C4-2B (cell line): Measurements from ENCODE around the gene DMAP1.
"Not testable (repeated sequence)": the region's sequence is repeated elsewhere in the genome, so short reads cannot be mapped to it uniquely, and the experiment has no call there.

Experiments used
- H3K27ac ChIP-seq: fragments of 450-650 bp; 2 replicates; pipeline ENCODE4 v1.5.1; 2017
- CTCF ChIP-seq: fragments of 450-650 bp; conservative IDR thresholded peaks from 2 replicates; pipeline ENCODE4 v1.5.1; 2017; ENCODE audit warnings: mild to moderate bottlenecking
- ZFX ChIP-seq: fragments of 450-650 bp; IDR thresholded peaks from 2 replicates; pipeline ENCODE4 v1.6.1; 2017

The DMAP1 gene, protein sequence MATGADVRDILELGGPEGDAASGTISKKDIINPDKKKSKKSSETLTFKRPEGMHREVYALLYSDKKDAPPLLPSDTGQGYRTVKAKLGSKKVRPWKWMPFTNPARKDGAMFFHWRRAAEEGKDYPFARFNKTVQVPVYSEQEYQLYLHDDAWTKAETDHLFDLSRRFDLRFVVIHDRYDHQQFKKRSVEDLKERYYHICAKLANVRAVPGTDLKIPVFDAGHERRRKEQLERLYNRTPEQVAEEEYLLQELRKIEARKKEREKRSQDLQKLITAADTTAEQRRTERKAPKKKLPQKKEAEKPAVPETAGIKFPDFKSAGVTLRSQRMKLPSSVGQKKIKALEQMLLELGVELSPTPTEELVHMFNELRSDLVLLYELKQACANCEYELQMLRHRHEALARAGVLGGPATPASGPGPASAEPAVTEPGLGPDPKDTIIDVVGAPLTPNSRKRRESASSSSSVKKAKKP

GRCh38 chr1:44213222-44214112, at the start of gene DMAP1:
TSS of gene DMAP1 (plus strand) at chr1:44213471. CDS start at chr1:44213754, 283 bp downstream.
- TF ChIP-seq ZFX (no peak), CTCF (no peak)
- peak within 1 kb of the TSS; percentile 71 for H3K27ac ChIP-seq

DNA sequence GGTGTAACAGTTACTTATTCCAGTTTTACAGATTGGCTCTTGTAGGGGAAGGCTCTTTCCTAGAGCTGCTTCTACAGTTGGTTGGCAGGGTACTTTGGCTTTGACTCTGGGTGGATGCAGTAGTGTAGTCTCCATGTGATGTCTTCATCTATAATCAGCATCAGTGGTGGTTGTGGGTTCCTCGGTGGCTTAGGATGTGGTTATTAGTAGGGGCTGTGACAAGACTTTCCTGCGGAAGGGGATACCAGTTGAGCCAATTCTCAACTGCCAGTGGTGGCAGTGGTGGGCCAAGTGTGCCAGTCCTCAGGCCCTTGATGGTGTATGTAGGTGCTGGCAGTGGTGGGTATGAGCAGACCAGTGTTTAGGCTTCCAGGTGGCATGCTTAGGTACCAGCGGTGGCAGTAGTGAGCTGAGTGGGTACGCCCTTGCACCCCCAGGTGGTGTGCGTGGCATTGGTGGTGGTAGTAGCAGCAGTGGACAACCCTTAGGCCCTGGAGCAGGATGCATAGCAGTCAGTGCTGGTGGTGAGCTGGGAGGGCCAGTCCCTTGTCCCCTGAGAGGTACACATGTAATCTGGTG, 44.7 kb upstream of the DMAP1 start:
- H3K27ac ChIP-seq, result no peak overlapping the region
- no peak for TF ChIP-seq ZFX
- TF ChIP-seq CTCF, result no peak

GRCh38 chr1:44170281-44170823, 42.9 kb upstream of the DMAP1 start:
- no peak overlapping the region for H3K27ac ChIP-seq
- TF ChIP-seq ZFX (no peak), CTCF (no peak; the same call in none of the 2 replicates)

GRCh38 chr1:44174630-44175029, 38.6 kb upstream of the DMAP1 start:
- TF ChIP-seq CTCF (no peak), ZFX (no peak)
- H3K27ac ChIP-seq, result no peak overlapping the region

DNA sequence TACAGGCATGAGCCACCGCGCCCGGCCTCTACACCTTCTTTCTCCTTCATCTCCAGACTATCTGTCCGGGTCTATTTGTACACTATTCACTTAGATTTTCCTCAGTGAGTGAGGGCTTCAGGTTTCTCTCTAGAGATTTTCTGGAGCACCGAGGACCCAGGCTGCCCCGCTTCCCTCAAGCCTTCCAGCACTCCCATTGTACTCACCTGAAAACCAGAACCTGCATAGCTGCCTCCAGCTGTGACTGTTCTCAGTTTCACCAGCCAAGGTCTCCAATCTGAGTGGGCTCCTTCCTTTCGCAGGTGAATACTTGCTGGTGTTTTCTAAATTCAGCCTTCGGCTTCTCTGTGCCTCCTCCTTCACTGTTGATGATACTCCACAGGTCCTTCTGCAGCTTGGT, 12.9 kb upstream of the DMAP1 start:
- TF ChIP-seq CTCF, result no peak
- no peak for TF ChIP-seq ZFX

GRCh38 chr1:44206545-44206944, 6.7 kb upstream of the DMAP1 start:
- H3K27ac ChIP-seq, result not testable (repeated sequence)

More for the DNA sequence above, 12.9 kb upstream of the DMAP1 start:
- no peak overlapping the region for H3K27ac ChIP-seq

DNA sequence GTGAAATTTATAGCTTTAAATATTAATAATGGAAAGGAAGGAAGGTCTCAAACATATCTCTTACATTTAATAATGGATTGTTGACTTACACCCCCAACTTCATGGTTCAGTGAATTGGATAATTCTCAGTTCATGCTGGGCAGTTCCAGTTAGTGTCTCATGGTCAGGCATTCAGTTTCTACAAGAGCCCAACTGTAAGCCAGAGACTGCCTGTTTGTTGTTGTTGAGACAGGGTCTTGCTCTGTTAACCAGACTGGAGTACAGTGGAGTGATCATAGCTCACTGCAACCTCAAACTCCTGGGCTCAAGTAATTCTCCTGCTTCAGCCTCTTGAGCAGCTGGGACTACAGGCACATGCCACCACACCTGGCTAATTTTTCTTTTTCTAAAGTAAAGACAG, 5.0 kb upstream of the DMAP1 start:
- no peak overlapping the region for H3K27ac ChIP-seq
- TF ChIP-seq ZFX (no peak), CTCF (no peak)
